ENCODE data around the gene NINJ2.
"Not testable (repeated sequence)": the region's sequence is repeated elsewhere in the genome, so short reads cannot be mapped to it uniquely, and the experiment has no call there.

NINJ2 gene

GRCh38 chr12:659090-659683 lies 4.1 kb downstream of the NINJ2 start:
- no peaks in the 10 kb centered on the region for H3K27me3 Mint-ChIP-seq

DNA sequence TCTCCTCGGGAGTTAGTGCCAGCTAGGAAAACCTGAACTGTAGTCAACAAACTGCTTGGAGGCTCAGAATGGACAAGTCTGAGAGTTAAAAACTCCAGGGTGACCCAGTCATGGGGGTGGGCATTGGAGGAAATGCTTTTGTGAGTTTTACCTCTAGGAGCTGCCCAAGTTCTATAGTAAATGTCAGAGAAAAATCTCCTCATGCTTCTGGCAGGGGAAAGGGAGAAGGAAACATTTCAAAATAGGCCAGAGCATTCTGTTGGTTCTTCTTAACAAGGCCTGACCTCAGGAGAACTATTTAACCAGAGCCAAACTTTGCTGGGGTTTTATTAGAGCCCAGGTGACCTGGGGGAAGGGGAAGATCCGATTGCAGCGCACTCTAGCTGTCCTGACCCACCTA lies 12.3 kb downstream of the NINJ2 start:
- Mint-ChIP-seq H3K9me3 (no peaks in the 10 kb centered on the region), H3K36me3 (no peaks in the 10 kb centered on the region), H3K4me3 (no peak overlapping the region), H3K4me1 (peaks cover 14% of the 10 kb centered on the region), H3K27ac (no peak overlapping the region), H3K27me3 (no peaks in the 10 kb centered on the region)
- ATAC-seq: no peak

More at GRCh38 chr12:659090-659683, 4.1 kb downstream of the NINJ2 start:
- H3K4me1 Mint-ChIP-seq: peaks cover 43% of the 10 kb centered on the region
- peak overlapping the region; percentile 45 for H3K27ac Mint-ChIP-seq
- H3K9me3 Mint-ChIP-seq: no peaks in the 10 kb centered on the region
- no peak overlapping the region for H3K4me3 Mint-ChIP-seq
- ATAC-seq: peak; percentile 86
- H3K36me3 Mint-ChIP-seq: no peaks in the 10 kb centered on the region

- Mint-ChIP-seq H3K4me1 (peaks cover 30% of the 10 kb centered on the region), H3K36me3 (no peaks in the 10 kb centered on the region), H3K4me3 (no peak overlapping the region), H3K9me3 (no peaks in the 10 kb centered on the region), H3K27ac (no peak overlapping the region), H3K27me3 (no peaks in the 10 kb centered on the region)
- ATAC-seq: no peak
Measured at GRCh38 chr12:647385-648085, 15.7 kb downstream of the NINJ2 start.

DNA sequence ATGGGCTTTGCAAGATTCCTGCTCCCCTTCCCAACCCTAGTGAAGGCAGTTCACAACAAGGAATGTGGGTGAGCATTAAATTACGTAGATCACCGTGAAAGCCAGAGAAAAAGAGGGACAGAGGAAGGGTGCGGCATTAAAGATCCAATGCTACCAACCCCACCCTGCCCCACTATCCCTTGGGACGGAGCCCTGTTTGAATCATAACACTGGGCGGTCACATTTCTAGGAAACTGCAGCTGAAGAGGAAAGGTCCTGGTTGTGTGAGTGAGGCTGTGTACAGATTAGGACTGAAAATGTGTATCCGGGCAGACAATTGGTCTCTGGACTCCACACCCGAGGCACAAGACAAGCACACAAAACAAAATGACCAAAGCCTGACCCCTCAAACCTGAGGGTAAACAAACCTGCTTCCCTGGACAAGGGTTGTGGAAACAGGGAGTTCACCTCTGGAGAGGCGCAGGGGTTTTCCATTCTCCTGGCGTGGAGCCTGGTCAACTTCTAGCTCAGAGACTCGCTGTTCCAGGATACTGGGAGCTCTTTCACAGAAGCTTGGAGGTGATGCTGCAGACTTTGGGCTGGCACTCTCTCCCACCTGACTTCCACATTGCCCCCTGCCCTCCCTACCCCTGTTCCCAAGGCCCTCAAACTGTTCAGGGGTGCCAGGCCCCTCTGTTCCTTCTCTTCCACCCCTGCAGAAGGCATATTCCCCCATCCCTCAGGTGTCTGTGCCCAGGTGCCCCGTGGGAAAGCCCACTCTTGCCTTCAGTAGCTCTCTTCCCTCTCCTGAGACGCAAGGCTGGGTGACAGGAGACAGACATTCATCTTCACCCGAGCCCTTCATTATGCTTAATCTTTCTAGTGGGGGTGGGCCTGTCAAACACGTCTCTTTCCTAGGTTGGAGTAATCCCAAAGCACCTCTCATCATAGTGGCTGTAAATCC lies 16.5 kb downstream of the NINJ2 start:
- Mint-ChIP-seq H3K4me1 (peaks cover 34% of the 10 kb centered on the region), H3K36me3 (no peaks in the 10 kb centered on the region), H3K27me3 (no peaks in the 10 kb centered on the region), H3K9me3 (no peaks in the 10 kb centered on the region), H3K4me3 (no peak overlapping the region), H3K27ac (no peak overlapping the region)
- no peak for ATAC-seq

GRCh38 chr12:645563-646071 lies 17.6 kb downstream of the NINJ2 start:
- H3K4me3 Mint-ChIP-seq: no peak overlapping the region
- H3K27ac Mint-ChIP-seq: peak overlapping the region; percentile 94
- H3K27me3 Mint-ChIP-seq: no peaks in the 10 kb centered on the region
- ATAC-seq: no peak
- H3K36me3 Mint-ChIP-seq: no peaks in the 10 kb centered on the region
- peaks cover 37% of the 10 kb centered on the region for H3K4me1 Mint-ChIP-seq
- no peaks in the 10 kb centered on the region for H3K9me3 Mint-ChIP-seq

- H3K27me3 Mint-ChIP-seq: no peaks in the 10 kb centered on the region
- H3K4me3 Mint-ChIP-seq: no peak overlapping the region
- H3K9me3 Mint-ChIP-seq: no peaks in the 10 kb centered on the region
- peak overlapping the region; percentile 94 for H3K27ac Mint-ChIP-seq
- no peak for ATAC-seq
- H3K4me1 Mint-ChIP-seq: peaks cover 43% of the 10 kb centered on the region
- no peaks in the 10 kb centered on the region for H3K36me3 Mint-ChIP-seq
Measured at GRCh38 chr12:644818-645552, 18.3 kb downstream of the NINJ2 start.

DNA sequence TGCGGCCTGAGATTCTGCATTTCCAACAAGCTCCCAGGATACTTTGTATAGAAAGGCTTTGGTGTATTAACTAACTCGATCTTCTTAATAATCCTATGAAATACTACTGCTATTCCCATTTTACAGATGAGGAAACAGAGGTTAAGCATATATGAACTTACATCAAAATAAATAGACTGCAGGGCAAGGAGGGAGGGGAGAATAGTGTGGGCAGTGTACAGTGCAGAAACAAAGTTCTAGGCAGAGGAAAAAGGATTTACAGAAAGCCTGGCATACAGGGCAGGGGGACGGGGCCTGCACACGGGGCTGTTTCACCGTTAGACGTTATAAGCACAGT lies 19.0 kb downstream of the NINJ2 start:
- Mint-ChIP-seq H3K27ac (peak overlapping the region; percentile 94), H3K9me3 (no peaks in the 10 kb centered on the region), H3K27me3 (no peaks in the 10 kb centered on the region), H3K4me1 (peaks cover 50% of the 10 kb centered on the region), H3K4me3 (peak overlapping the region; percentile 41), H3K36me3 (no peaks in the 10 kb centered on the region)
- ATAC-seq: no peak

GRCh38 chr12:643475-644302 lies 19.6 kb downstream of the NINJ2 start:
- peak overlapping the region; percentile 77 for H3K4me3 Mint-ChIP-seq
- no peaks in the 10 kb centered on the region for H3K27me3 Mint-ChIP-seq
- H3K4me1 Mint-ChIP-seq: peaks cover 51% of the 10 kb centered on the region
- no peaks in the 10 kb centered on the region for H3K9me3 Mint-ChIP-seq
- no peak for ATAC-seq
- peak overlapping the region; percentile 94 for H3K27ac Mint-ChIP-seq
- H3K36me3 Mint-ChIP-seq: no peaks in the 10 kb centered on the region

DNA sequence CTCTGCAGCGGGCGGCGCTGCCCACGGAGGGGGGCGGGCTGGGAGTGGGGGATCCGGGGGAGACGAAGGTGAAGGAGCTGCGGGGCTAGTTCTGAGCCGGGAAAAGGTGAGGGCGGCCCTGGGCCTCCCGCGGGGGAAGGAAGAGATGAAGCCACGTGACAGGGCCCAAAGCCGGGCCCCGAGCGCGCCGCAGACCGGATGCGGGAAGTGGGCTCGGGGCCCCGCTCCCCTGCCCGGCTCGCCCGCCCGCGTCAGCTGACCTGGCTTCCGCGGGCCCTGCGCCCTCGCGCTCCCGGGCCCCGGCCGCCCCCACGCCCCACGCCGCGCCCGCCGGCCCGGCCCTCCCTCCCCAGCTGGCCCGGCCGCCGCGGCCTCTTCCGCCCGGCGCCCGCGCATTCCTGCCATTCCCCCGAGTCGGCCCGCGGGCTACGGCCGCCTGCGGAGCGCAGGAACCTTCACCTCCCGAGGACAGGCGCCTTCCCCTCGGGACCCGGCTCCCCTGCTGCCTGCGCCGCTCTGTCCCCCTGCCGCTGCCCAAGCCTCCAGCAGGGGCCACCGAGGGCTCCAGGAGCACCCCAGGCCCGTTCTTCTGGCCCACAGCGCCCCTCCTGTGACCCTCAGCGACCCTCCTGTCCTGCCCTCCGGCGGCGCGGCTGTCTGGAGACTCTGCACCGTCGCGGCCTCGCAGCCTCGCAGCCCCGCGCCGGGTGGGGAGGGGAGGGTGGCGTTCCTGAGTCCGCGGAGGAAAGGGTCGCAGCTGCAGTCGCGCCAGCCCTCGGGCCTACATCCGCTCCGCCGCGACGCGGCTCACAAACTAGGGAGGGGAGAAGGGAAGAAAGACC lies 20.4 kb downstream of the NINJ2 start:
- ATAC-seq: peak; percentile 89
- Mint-ChIP-seq H3K27me3 (no peaks in the 10 kb centered on the region), H3K36me3 (no peaks in the 10 kb centered on the region), H3K4me1 (peaks cover 51% of the 10 kb centered on the region), H3K4me3 (peak overlapping the region; percentile 82), H3K27ac (peak overlapping the region; percentile 94), H3K9me3 (no peaks in the 10 kb centered on the region)

DNA sequence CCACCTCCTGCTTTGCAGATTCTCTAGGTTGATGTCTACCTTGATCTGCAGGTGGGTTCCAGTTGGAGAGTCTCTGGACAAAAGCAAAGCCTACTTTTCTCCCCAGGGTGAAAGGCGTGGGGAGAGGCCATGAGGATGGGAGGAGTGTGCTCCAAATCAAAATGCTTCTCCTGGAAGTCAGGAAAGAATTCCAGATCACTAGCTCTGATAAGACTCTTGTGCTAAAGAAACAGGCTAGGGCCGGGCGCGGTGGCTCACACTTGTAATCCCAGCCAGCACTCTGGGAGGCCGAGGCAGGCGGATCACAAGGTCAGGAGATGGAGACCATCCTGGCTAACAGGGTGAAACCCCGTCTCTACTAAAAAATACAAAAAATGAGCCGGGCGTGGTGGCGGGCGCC lies 21.9 kb downstream of the NINJ2 start:
- H3K36me3 Mint-ChIP-seq, ATAC-seq, H3K4me3 Mint-ChIP-seq, H3K27me3 Mint-ChIP-seq, H3K9me3 Mint-ChIP-seq: not testable (repeated sequence)
- Mint-ChIP-seq H3K4me1 (peaks cover 54% of the 10 kb centered on the region), H3K27ac (peak overlapping the region; percentile 94)

DNA sequence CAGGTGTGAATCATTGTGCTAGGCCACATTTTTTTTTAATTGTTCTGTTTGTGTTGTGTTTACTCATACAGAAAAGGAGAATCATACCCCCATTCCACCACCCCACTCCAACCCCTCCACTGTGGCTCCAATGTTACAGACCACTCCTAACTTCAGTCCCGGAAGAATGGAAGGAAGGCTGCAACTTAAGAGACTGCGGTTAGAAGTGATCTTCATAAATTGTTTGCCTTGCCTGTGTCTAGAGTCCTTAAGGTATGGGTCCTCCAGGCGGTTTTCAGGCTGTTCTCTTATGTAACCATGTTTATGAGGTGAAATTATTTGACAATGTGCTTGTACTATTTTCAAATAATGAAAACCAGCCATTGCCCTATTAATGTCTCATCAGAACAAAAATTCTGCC lies 22.5 kb downstream of the NINJ2 start:
- H3K4me3 Mint-ChIP-seq: no peak overlapping the region

DNA sequence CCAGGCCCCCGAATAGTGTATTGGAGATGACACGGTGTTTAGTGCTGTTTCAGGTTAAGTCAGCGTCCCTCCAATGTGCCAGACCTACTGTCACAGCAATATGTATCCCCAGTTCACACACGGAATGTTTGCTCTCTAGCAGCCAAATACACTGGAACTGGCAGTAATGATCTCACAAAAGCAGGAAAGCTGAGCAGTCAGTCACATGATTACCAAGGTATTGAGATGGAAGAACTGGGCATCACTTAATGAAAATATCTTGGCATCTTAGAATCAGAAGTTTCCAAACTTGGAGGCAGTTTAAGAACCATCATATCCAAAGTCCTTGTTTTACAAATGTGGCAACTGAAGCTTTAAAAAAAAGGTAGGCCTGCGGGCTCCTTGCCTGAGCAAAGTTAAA lies 23.3 kb downstream of the NINJ2 start:
- H3K9me3 Mint-ChIP-seq: no peaks in the 10 kb centered on the region
- no peaks in the 10 kb centered on the region for H3K36me3 Mint-ChIP-seq
- no peaks in the 10 kb centered on the region for H3K27me3 Mint-ChIP-seq
- H3K27ac Mint-ChIP-seq: peak overlapping the region; percentile 94
- peaks cover 57% of the 10 kb centered on the region for H3K4me1 Mint-ChIP-seq
- H3K4me3 Mint-ChIP-seq: no peak overlapping the region
- no peak for ATAC-seq

More for the DNA sequence above, 22.5 kb downstream of the NINJ2 start:
- Mint-ChIP-seq H3K4me1 (peaks cover 57% of the 10 kb centered on the region), H3K27me3 (no peaks in the 10 kb centered on the region), H3K9me3 (no peaks in the 10 kb centered on the region), H3K27ac (peak overlapping the region; percentile 94), H3K36me3 (no peaks in the 10 kb centered on the region)
- ATAC-seq: no peak

DNA sequence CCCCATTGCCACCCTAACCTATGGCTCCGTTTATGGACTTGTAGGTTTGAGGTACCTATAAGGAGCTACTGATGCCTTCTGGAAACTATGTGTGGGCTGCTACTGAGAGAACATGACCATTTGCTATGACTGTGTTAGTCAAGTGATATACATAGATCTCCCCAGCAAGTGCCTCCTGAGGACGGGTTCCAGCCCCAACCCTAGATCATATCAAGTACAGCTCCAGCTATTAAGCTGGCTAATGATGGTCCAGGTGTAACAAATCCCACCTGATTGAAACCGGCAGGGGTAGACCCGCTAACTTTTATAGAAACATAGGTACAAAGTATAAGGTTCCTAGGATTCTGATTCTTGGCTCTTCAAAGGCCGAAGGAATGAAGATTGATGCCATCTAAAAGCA lies 23.7 kb downstream of the NINJ2 start:
- ATAC-seq: peak; percentile 48
- Mint-ChIP-seq H3K4me3 (no peak overlapping the region), H3K36me3 (no peaks in the 10 kb centered on the region), H3K4me1 (peaks cover 55% of the 10 kb centered on the region), H3K9me3 (no peaks in the 10 kb centered on the region), H3K27ac (peak overlapping the region; percentile 94), H3K27me3 (no peaks in the 10 kb centered on the region)

Data from stimulated activated memory B cell treated with anti-CD40 and anti-IgM and Interleukin-4, amounts not matched to agents 10 μg/mL and 1 μg/mL and 100 μg/mL, for 72 hours (primary cell).